GM12872 (cell line): ENCODE results near the gene KEL.

Experiments
- TF ChIP-seq, protein P1 (sequence below): IDR thresholded peaks from 3 replicates; pipeline ENCODE4 v1.5.1; 2011; ENCODE audit warnings: low read depth, mild to moderate bottlenecking, low read length, moderate library complexity; ENCODE audit not compliant: insufficient read depth

KEL gene

GRCh38 chr7:142942746-142943145 lies 19.4 kb downstream of the KEL start:
- TF ChIP-seq, protein P1, sequence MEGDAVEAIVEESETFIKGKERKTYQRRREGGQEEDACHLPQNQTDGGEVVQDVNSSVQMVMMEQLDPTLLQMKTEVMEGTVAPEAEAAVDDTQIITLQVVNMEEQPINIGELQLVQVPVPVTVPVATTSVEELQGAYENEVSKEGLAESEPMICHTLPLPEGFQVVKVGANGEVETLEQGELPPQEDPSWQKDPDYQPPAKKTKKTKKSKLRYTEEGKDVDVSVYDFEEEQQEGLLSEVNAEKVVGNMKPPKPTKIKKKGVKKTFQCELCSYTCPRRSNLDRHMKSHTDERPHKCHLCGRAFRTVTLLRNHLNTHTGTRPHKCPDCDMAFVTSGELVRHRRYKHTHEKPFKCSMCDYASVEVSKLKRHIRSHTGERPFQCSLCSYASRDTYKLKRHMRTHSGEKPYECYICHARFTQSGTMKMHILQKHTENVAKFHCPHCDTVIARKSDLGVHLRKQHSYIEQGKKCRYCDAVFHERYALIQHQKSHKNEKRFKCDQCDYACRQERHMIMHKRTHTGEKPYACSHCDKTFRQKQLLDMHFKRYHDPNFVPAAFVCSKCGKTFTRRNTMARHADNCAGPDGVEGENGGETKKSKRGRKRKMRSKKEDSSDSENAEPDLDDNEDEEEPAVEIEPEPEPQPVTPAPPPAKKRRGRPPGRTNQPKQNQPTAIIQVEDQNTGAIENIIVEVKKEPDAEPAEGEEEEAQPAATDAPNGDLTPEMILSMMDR, result no peak

DNA sequence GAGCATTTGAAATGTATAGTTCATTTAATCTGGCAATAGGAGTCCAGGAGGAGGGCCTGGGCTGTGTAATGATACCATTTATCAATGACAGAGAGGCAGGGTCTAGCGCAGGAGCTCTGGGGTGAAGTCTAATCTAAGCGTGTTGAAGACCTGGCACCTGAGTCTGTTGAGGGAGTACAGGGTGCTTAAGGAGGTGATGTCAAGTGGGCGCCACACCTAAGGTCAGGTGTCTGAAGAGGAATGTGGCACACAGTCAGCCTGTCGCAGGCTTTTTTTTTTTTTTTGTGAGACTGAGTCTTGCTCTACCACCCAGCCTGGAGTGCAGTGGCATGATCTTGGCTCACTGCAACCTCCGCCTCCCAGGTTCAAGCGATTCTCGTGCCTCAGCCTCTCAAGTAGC lies 20.6 kb downstream of the KEL start:
- TF ChIP-seq, protein P1, result no peak

DNA sequence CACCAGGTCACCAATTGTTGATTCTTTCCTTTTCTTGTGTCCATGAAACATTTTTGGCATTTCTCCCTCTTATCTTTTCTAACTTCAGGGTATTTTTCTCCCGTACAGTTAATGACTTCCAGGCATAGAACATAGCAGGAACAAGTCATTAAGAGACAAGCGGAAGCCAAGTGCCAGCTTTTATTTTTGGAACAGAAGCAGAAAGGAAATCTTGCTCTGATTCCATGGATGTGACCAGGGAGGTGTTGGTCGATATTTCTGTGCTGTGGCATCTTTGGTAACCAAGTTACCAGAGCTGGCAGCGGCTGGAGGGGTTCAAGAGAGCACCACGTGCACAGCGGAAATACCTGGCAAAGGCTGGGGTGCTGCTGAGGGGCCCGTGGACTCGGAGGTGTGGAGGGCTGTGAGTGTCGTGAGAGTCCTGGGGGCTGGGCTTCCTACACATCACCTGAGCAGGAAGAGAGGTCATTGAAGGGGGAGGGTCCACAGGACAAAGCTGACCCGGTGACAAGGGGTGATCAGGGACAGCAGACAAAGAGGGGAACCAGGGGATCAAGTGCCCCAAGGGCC lies 21.1 kb downstream of the KEL start:
- TF ChIP-seq, protein P1, result no peak

DNA sequence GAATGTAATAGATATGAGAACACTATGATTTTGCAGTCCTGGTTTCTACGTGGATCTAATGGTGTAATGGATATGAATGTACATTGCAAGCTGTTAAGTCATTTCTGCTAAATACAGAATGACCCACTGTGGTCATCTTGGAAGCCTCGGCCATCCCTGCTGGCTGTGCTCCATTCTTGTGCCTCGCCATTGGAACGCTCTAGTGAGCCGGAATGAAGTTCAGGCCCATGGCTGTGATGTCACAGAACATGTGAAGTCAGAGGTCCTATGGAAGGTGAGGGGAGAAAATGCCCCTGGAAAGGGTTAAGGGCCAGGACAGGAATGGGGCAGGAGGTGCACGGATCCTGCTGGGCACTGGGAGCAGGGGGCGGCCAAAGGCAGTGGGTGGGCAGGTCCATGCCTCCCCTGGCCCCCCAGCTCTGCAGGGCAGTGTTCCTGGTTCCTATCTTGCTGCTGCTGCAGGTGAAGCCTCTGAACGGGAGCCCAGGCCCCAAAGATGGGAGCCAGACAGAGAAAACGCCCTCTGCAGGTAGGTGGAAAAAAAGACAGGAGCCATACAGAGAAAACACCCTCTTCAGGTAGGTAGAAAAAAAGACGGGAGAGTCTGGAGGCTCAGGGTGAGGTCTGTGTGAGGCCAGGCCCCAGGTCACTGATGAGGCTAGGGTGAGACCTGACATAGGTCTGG lies 22.8 kb downstream of the KEL start, which contains the start of gene LLCFC1:
Gene LLCFC1 (plus strand): TSS at position 259 of the 685 bp plus-strand sequence. CDS start 138 bp downstream, at position 397.
- TF ChIP-seq, protein P1, result peak; percentile 43; the same call in 2 of the 3 replicates

GRCh38 chr7:142938611-142939010 lies 23.6 kb downstream of the KEL start:
- TF ChIP-seq, protein P1, result no peak

DNA sequence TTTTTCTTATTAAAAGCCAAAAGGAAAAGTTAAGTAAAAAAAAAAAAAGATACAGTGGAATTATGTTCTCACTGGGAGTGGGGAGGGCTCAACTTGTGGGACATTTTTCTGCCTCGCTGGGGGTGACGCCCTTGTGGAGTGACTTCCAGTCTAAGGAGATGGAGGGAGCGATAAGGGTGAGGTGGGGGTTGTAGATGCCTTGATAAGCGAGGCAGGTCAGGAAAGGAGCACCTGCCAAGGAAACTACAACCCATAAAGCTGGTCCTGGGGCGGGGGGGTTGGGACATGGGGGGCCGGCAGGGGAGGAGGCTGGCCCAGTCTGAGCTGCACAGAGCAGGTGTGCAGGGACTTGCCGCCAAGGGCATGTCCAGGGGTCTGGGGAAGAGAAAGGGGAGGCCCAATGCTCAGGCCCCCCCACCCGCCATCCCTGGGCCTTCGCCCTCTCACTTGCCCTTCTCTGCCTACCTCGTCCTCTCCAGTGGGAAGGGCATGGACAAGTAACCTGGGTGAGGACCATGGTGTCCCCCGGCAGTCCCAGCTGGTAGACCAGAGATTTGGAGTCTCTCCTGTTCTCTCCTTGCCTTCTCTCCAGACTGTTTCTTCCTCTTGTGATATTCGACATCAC lies 26.1 kb downstream of the KEL start:
- TF ChIP-seq, protein P1, result no peak

GRCh38 chr7:142934056-142934455 lies 28.1 kb downstream of the KEL start:
- TF ChIP-seq, protein P1, result no peak
